ENCODE results near the gene FRMD4A. TPM values are rescaled to one million over a fixed set of nuclear protein-coding genes. Genes with fewer than 3 reads are reported as not detected.
"Not testable (repeated sequence)": the region's sequence is repeated elsewhere in the genome, so short reads cannot be mapped to it uniquely, and the experiment has no call there.

Gene FRMD4A
- total RNA-seq, 2 donors from 2014 or later = 37.8 to 41.6 TPM

- intact Hi-C loops (cut with DNase I) = loop anchor here in 1 of 2 donors (10.0 kb wide), 2 partner anchors 474 to 1794 kb away; no protein-coding TSS in a partner anchor
- no peak for DNase-seq (ENCODE audit: low spot score)
These were observed 601.7 kb downstream of the FRMD4A start for GRCh38 chr10:13728898-13729535.

GRCh38 chr10:13725594-13725993 is 605.1 kb downstream of the FRMD4A start:
- no peak for DNase-seq (ENCODE audit: low spot score)
- intact Hi-C loops (cut with DNase I) = loop anchor here in 1 of 2 donors (10.0 kb wide), 2 partner anchors 471 to 1791 kb away; no protein-coding TSS in a partner anchor

DNA sequence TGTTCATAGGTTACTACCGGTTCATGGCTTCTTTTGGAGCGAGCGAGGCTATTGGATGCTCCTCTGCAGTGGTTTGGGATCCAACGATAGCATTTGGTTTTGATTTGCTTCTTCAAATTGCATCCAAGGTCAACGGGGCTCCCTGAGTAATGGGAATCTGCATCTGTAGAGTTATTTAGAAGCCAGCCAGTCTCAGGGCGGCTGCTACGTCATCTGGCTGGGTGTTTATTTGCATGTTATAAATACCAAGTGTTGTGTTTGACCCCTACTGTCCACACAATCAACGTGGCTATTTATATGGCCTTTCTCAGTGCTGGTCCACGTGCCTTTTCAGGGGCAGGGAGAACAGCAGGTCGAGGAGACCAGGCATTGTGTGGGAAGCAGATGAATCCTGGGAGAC is 606.2 kb downstream of the FRMD4A start:
- intact Hi-C loops (cut with DNase I) = loop anchor here in 1 of 2 donors (10.0 kb wide), 2 partner anchors 470 to 1790 kb away; no protein-coding TSS in a partner anchor
- no peak for DNase-seq (ENCODE audit: low spot score)

DNA sequence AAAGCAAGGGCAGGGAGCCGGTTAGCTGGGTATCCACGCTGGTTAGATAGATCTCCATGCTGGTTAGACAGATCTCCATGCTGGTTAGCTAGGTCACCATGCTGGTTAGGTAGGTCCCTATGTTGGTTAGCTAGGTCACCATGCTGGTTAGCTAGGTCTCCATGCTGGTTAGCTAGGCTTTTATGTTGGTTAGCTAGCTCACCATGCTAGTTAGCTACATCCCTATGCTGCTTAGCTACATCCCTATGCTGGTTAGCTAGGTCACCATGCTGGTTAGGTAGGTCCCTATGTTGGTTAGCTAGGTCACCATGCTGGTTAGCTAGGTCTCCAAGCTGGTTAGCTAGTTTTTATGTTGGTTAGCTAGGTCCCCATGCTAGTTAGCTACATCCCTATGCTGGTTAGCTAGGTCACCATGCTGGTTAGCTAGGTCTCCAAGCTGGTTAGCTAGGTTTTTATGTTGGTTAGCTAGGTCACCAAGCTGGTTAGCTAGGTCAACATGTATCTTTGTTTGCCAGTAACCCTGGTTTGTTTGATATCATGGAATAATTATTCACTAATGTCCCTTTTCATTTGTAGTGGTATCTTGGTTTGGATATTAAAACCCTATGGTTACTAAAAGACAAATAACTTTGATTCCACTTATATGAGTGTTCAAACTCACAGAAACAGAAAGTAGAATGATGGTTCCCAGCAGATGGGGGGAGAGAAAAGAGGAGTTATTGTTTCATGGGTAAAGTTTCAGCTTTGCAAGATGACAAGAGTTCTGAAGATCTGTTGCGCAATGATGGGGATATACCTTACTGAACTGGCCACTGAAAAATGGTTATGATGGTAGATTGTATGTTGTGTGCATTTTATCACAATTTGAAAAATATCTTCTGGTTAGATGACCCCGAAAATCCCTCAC is 607.7 kb downstream of the FRMD4A start:
- no peak for DNase-seq (ENCODE audit: low spot score)
- intact Hi-C loops (cut with DNase I) = loop anchor here in 1 of 2 donors (10.0 kb wide), 2 partner anchors 468 to 1788 kb away; no protein-coding TSS in a partner anchor

DNA sequence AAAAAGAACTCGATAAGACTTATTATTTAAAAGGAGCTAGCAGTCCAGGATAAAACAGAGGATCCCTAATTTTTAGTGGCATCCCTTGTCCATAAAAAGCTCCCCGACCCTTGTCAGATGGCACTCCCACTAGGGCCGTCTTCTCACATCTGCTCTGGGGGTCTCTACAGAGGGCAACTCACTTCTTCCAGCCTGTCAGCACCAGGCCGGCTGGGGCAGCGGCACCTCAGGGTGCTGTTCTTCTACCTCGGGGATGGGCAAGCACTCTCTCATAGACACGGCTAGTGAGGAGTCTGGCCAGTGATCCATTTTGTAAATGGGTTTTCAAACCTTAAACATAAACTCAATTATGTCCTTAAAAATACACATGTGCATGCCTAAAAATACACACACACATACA is 609.2 kb downstream of the FRMD4A start:
- DNase-seq (ENCODE audit: low spot score) = no peak
- intact Hi-C loops (cut with DNase I) = loop anchor here in 1 of 2 donors (10.0 kb wide), 2 partner anchors 467 to 1787 kb away; no protein-coding TSS in a partner anchor

GRCh38 chr10:13720699-13721098 is 610.0 kb downstream of the FRMD4A start:
- no peak for DNase-seq (ENCODE audit: low spot score)
- intact Hi-C loops (cut with DNase I) = loop anchor here in 1 of 2 donors (10.0 kb wide), 2 partner anchors 466 to 1786 kb away; no protein-coding TSS in a partner anchor

GRCh38 chr10:13719425-13719824 is 611.3 kb downstream of the FRMD4A start:
- intact Hi-C loops (cut with DNase I) = no loop called here
- DNase-seq (ENCODE audit: low spot score) = no peak

DNA sequence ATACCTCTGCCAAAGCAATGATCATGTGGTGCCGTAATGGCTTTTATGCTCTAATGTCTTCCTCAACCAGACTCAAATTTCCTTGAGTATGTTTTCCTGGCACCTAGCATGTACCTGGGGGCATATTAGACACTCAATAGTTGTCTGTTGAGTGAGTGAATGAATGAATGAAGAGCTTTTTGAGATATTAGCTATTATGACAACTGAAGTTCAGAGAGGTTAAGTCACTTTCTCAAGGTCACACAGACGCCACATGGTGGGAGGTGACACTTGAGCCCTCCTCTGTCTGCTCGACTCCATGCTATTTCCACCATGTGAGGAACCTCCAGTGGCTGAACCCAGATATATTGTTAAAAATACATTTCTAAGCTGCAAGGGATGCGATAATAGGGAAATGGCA is 611.9 kb downstream of the FRMD4A start:
- DNase-seq (ENCODE audit: low spot score) = no peak

GRCh38 chr10:13717936-13718772 is 612.6 kb downstream of the FRMD4A start:
- DNase-seq (ENCODE audit: low spot score) = peak; percentile 88

More for the DNA sequence above, 611.9 kb downstream of the FRMD4A start:
- intact Hi-C loops (cut with DNase I) = no loop called here

DNA sequence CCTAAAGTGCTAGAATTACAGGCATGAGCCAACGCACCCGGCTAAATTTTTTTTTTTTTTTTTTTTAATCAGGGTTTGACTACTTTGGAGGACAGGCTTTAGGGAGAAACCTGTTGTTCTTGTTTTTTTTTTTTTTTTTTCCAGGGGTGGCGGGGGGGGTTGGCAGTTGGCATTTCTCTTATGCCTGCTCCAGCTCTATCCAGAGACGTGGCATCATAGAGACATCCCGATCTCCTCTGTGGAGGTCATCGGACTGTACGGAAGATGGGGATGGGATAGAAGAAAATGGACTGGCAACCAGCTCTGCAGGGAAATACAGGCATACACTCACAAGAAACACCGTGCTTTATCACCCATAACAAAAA is 613.2 kb downstream of the FRMD4A start:
- no peak for DNase-seq (ENCODE audit: low spot score)
- intact Hi-C loops (cut with DNase I) = no loop called here

More at GRCh38 chr10:13717936-13718772, 612.6 kb downstream of the FRMD4A start:
- intact Hi-C loops (cut with DNase I) = no loop called here

- intact Hi-C loops (cut with DNase I) = no loop called here
- DNase-seq (ENCODE audit: low spot score) = no peak
These were observed 614.3 kb downstream of the FRMD4A start for GRCh38 chr10:13716081-13717071.

GRCh38 chr10:13715596-13715995 is 615.1 kb downstream of the FRMD4A start:
- DNase-seq (ENCODE audit: low spot score); intact Hi-C loops (cut with DNase I): not testable (repeated sequence)

DNA sequence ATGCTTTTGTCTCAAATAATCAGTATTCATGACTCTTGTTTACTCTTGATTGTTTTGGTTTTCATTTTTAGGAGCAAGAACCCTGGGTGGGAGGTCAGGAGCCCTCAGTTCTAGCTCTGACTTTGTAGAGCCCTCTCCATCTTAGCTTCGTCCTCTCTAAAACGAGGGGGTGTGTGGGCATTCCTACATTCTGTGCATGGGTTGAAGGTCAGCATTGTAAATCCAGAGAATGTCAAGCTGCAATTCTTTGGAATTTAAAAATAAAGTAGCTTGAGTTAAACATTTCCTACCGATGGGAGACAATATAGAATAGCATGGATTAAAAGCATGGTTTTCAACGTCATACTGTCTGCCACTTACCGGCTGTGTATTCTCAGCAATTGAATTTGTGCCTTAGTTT is 615.6 kb downstream of the FRMD4A start:
- intact Hi-C loops (cut with DNase I) = no loop called here
- DNase-seq (ENCODE audit: low spot score) = no peak

DNA sequence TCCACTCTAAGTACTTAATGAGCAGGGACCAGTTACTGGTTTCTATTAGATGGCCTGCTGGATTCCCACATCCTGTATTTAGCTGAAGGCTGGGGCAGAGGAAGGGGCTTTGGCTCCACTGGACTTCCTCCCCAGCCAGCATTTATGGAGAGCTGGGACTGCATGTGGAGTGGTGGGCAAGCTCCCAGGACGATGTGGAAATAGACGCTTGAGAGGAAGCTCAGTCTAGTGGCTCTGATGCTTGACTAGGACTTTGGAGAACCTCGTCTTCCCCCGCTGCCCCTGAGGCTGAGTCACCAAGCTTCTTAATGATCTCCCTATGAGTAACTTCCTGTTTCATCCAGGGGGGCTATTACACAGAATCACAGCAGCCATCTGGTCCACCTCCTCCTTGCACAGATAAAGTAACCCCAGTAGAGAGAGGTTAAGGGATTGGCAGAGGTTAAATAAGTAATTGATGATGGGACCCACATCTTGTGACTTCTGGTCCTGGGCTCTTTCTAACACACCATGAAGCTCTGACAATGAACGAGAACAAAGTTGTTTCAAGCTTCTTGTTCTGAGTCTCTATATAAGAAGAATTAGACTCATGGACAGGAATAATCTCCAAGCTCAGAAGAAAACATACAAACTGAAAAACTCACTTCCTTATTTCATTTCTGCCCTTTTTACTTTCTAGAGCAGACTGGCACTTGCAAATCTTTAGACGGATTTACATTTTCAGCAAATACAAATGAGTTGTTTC is 617.7 kb downstream of the FRMD4A start:
- intact Hi-C loops (cut with DNase I) = no loop called here

DNA sequence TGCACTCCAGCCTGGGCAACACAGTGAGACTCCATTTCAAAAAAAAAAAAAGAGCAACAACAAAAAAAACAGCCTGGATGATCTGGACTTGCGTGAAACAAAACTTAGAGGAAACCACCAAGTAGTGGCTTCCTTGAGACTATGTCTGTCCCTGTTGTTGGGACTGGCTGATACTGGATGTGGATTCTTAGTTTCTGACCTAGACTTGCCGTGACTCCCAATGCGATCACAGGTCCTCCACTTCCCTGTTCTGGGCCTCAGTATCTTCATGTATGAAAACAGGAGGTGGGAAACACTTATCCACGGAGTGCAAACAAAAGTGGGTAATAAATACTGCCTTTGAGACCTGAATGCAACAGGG is 618.3 kb downstream of the FRMD4A start:
- intact Hi-C loops (cut with DNase I) = no loop called here

More for the DNA sequence above, 617.7 kb downstream of the FRMD4A start:
- DNase-seq (ENCODE audit: low spot score) = peak; percentile 94

DNA sequence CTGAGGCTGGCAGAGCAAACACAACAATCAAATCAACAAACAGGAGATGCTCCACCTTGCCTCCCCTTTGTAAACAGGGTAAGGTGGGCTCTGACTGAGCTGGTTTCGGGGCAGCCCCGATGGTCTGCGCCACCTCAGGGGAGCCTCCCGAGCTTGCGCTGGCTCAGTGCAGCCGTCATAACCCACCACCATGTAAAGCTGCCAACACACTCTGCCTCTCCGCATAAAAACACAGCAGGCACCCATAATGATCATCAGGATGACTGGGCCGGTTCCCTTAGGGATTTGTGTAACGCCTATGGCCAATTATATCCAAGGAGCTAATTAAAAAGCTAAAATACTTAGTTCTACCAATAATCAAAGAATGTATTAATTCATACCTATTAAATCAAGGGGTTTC is 619.4 kb downstream of the FRMD4A start:
- no peak for DNase-seq (ENCODE audit: low spot score)
- intact Hi-C loops (cut with DNase I) = no loop called here

More for the DNA sequence above, 618.3 kb downstream of the FRMD4A start:
- DNase-seq (ENCODE audit: low spot score) = no peak

GRCh38 chr10:13709931-13710650 is 620.6 kb downstream of the FRMD4A start:
- no peak for DNase-seq (ENCODE audit: low spot score)
- intact Hi-C loops (cut with DNase I) = no loop called here
